ENCODE results near the gene DYDC1. TPM values are rescaled to one million over a fixed set of nuclear protein-coding genes. Genes with fewer than 3 reads are reported as not detected.
"Not testable (repeated sequence)": the region's sequence is repeated elsewhere in the genome, so short reads cannot be mapped to it uniquely, and the experiment has no call there.

Gene DYDC1
- not detected for total RNA-seq

- peak; percentile 10 to 83 (median 68) for DNase-seq (ENCODE audit: low read depth in 2 of 3, low spot score in 2 of 3)
Measured at GRCh38 chr10:80356563-80356988, at the start of gene DYDC1, which contains the start of gene DYDC2. Gene DYDC1 (minus strand): TSS chr10:80356755. CDS start chr10:80352601, 4,154 bp downstream. Gene DYDC2 (plus strand): TSS chr10:80356781. CDS start chr10:80362444, 5,663 bp downstream.

- DNase-seq (ENCODE audit: low read depth in 2 of 3, low spot score in 2 of 3): no peak
Measured at GRCh38 chr10:80406204-80406603, 49.6 kb upstream of the DYDC1 start.

GRCh38 chr10:80405626-80406025 lies 49.1 kb upstream of the DYDC1 start:
- no peak for DNase-seq (ENCODE audit: low read depth in 2 of 3, low spot score in 2 of 3)

GRCh38 chr10:80405035-80405434 lies 48.5 kb upstream of the DYDC1 start:
- DNase-seq (ENCODE audit: low read depth in 2 of 3, low spot score in 2 of 3): no peak

GRCh38 chr10:80400136-80400804 lies 43.7 kb upstream of the DYDC1 start:
- no peak for DNase-seq (ENCODE audit: low read depth in 2 of 3, low spot score in 2 of 3)

- no peak for DNase-seq (ENCODE audit: low read depth in 2 of 3, low spot score in 2 of 3)
Measured at GRCh38 chr10:80397014-80397413, 40.5 kb upstream of the DYDC1 start.

GRCh38 chr10:80394358-80394916 lies 37.9 kb upstream of the DYDC1 start:
- DNase-seq (ENCODE audit: low read depth in 2 of 3, low spot score in 2 of 3): no peak

- DNase-seq (ENCODE audit: low read depth in 2 of 3, low spot score in 2 of 3): no peak
Measured at GRCh38 chr10:80392250-80392649, 35.7 kb upstream of the DYDC1 start.

- no peak for DNase-seq (ENCODE audit: low read depth in 2 of 3, low spot score in 2 of 3)
Measured at GRCh38 chr10:80390740-80391139, 34.2 kb upstream of the DYDC1 start.

GRCh38 chr10:80382989-80383388 lies 26.4 kb upstream of the DYDC1 start:
- DNase-seq (ENCODE audit: low read depth in 2 of 3, low spot score in 2 of 3): peak; percentile 24 to 87 (median 68)

- DNase-seq (ENCODE audit: low read depth in 2 of 3, low spot score in 2 of 3): no peak
Measured at GRCh38 chr10:80380185-80380584, 23.6 kb upstream of the DYDC1 start.

- no peak for DNase-seq (ENCODE audit: low read depth in 2 of 3, low spot score in 2 of 3)
Measured at GRCh38 chr10:80379701-80380100, 23.1 kb upstream of the DYDC1 start.

GRCh38 chr10:80373502-80373901 lies 16.9 kb upstream of the DYDC1 start:
- DNase-seq (ENCODE audit: low read depth in 2 of 3, low spot score in 2 of 3): no peak

- no peak for DNase-seq (ENCODE audit: low read depth in 2 of 3, low spot score in 2 of 3)
Measured at GRCh38 chr10:80372675-80373074, 16.1 kb upstream of the DYDC1 start.

GRCh38 chr10:80371467-80371866 lies 14.9 kb upstream of the DYDC1 start:
- no peak for DNase-seq (ENCODE audit: low read depth in 2 of 3, low spot score in 2 of 3)

GRCh38 chr10:80365510-80365909 lies 9.0 kb upstream of the DYDC1 start:
- DNase-seq (ENCODE audit: low read depth in 2 of 3, low spot score in 2 of 3): no peak

- no peak for DNase-seq (ENCODE audit: low read depth in 2 of 3, low spot score in 2 of 3)
Measured at GRCh38 chr10:80359644-80360043, 3.1 kb upstream of the DYDC1 start.

- not testable (repeated sequence) for DNase-seq (ENCODE audit: low read depth in 2 of 3, low spot score in 2 of 3)
Measured at GRCh38 chr10:80358925-80359324, 2.4 kb upstream of the DYDC1 start.

- DNase-seq (ENCODE audit: low read depth in 2 of 3, low spot score in 2 of 3): no peak
Measured at GRCh38 chr10:80357851-80358125, 1.2 kb upstream of the DYDC1 start.

- peak in 2 of 3 donors; percentile 22 to 36 for DNase-seq (ENCODE audit: low read depth in 2 of 3, low spot score in 2 of 3)
Measured at GRCh38 chr10:80356989-80357850, 665 bp upstream of the DYDC1 start.

GRCh38 chr10:80351220-80351619 lies 5.3 kb downstream of the DYDC1 start:
- no peak for DNase-seq (ENCODE audit: low read depth in 2 of 3, low spot score in 2 of 3)

GRCh38 chr10:80350251-80350650 lies 6.3 kb downstream of the DYDC1 start:
- DNase-seq (ENCODE audit: low read depth in 2 of 3, low spot score in 2 of 3): peak in 1 of 3 donors; percentile 21

All from hematopoietic multipotent progenitor cell (in vitro differentiated cells).